ENCODE results near the gene ZHX3. TPM values are rescaled to one million over a fixed set of nuclear protein-coding genes. Genes with fewer than 3 reads are reported as not detected.

ZHX3 gene
- total RNA-seq, 1 donor from 2014 or later: 16.3 TPM

DNA sequence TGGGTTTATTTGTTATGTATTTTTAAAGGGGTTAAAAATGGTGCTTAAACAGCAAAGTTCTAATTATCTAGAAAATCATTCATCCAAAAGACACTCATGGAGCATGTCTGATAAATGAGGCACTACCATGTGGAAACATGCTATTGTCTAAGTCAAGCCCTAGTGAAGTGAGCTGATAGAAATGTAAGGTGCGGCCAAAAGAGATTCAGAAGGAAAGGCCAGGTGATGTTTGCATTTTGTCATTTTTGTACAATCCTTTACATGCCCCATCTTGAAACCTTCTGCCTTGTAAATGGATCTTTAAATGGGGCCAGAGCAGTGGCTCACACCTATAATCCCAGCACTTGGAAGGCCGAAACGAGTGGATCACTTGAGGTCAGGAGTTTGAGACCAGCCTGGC, 102.9 kb downstream of the ZHX3 start:
- H3K27me3 Mint-ChIP-seq: no peaks in the 10 kb centered on the region
- TF ChIP-seq, protein P1, sequence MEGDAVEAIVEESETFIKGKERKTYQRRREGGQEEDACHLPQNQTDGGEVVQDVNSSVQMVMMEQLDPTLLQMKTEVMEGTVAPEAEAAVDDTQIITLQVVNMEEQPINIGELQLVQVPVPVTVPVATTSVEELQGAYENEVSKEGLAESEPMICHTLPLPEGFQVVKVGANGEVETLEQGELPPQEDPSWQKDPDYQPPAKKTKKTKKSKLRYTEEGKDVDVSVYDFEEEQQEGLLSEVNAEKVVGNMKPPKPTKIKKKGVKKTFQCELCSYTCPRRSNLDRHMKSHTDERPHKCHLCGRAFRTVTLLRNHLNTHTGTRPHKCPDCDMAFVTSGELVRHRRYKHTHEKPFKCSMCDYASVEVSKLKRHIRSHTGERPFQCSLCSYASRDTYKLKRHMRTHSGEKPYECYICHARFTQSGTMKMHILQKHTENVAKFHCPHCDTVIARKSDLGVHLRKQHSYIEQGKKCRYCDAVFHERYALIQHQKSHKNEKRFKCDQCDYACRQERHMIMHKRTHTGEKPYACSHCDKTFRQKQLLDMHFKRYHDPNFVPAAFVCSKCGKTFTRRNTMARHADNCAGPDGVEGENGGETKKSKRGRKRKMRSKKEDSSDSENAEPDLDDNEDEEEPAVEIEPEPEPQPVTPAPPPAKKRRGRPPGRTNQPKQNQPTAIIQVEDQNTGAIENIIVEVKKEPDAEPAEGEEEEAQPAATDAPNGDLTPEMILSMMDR (conservative IDR thresholded peaks at IDR 0.05): no peak
- H3K4me1 Mint-ChIP-seq (ENCODE audit: unreplicated experiment): peaks cover 14% of the 10 kb centered on the region
- no peak overlapping the region for H3K4me3 Mint-ChIP-seq
- no peaks in the 10 kb centered on the region for H3K9me3 Mint-ChIP-seq
- DNase-seq (ENCODE audit: extremely low spot score, unreplicated experiment): no peak
- H3K36me3 Mint-ChIP-seq: no peaks in the 10 kb centered on the region
- H3K27ac Mint-ChIP-seq: no peak overlapping the region

DNA sequence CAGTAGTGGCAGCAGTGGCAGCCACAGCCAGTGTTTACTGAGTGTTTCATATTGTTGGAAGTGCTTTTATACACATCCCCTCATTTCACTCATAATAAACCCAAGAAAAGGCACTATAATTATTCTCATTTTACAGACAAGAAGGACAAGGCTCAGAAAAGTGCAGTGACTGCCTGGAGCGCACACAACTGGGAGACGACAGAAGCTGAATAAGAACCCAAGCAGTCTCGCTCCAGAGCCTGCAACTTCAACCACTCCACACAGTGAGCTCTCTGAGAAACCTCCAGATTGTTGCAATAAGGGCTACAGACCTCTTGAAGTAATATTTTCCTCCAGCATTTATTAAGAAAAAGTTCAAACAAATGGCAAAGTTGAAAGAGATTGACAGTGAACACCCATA, 103.3 kb downstream of the ZHX3 start:
- no peaks in the 10 kb centered on the region for H3K27me3 Mint-ChIP-seq
- TF ChIP-seq, protein P1 (conservative IDR thresholded peaks at IDR 0.05): no peak
- H3K4me1 Mint-ChIP-seq (ENCODE audit: unreplicated experiment): peaks cover 14% of the 10 kb centered on the region
- no peak overlapping the region for H3K27ac Mint-ChIP-seq
- no peak for DNase-seq (ENCODE audit: extremely low spot score, unreplicated experiment)
- H3K9me3 Mint-ChIP-seq: no peaks in the 10 kb centered on the region
- H3K36me3 Mint-ChIP-seq: no peaks in the 10 kb centered on the region
- H3K4me3 Mint-ChIP-seq: no peak overlapping the region

DNA sequence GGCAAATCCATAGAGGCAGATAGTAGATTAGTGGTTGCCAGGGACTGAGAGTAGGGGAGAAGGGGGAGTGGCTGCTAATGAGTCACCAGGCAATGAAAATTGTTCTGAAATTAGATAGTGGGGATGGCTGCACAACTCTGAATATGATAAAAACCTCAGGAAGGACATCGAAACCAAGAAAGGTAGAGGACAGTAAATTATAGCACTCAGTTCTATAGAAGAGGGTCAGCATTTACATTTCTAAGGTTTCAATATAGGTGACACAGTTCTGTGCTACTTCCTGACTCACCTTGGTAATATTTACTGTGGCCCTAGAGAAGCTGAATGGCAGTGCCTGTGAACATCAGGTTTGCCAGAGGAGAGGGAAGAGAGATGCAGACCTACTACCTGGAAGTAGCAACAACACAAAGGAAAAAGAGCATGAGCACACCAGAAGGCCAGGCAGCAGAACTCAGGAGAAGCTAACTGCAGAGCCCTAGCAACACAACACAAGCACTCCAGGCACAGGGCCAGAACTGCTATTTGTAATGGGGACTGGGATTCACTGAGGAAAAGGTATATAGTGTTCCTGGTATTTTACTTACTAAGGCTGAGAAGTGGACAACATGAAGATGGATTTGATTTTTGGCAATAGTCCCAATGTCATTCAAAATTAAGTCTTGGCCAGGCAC, 104.2 kb downstream of the ZHX3 start:
- no peaks in the 10 kb centered on the region for H3K27me3 Mint-ChIP-seq
- H3K4me3 Mint-ChIP-seq: no peak overlapping the region
- H3K4me1 Mint-ChIP-seq (ENCODE audit: unreplicated experiment): peaks cover 14% of the 10 kb centered on the region
- no peak for DNase-seq (ENCODE audit: extremely low spot score, unreplicated experiment)
- TF ChIP-seq, protein P1 (conservative IDR thresholded peaks at IDR 0.05): no peak
- H3K27ac Mint-ChIP-seq: no peak overlapping the region
- no peaks in the 10 kb centered on the region for H3K9me3 Mint-ChIP-seq
- H3K36me3 Mint-ChIP-seq: no peaks in the 10 kb centered on the region

DNA sequence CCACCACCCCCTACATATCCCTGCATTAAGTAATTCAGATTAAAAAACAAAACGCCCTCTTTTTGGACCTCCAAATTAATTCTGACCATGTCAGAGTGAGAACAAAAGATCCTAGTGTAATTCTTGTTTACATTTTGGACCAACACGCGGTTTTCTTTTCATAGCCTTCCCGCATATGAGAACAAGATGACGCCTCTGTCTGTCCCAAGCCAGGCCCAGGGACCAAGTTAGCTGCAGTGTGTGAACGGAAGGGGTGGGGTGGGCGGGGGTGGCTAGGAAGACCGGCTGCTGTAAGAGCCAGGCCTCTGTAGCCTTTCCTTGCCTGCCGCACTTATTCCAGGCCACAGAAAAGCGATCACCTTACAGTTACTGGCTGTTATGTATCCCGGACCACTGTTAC, 112.2 kb downstream of the ZHX3 start:
- Mint-ChIP-seq H3K27me3 (no peaks in the 10 kb centered on the region), H3K36me3 (peaks cover 14% of the 10 kb centered on the region), H3K27ac (no peak overlapping the region), H3K4me1 (ENCODE audit: unreplicated experiment) (no peaks in the 10 kb centered on the region), H3K4me3 (no peak overlapping the region), H3K9me3 (peaks cover 7% of the 10 kb centered on the region)
- DNase-seq (ENCODE audit: extremely low spot score, unreplicated experiment): no peak
- TF ChIP-seq, protein P1 (conservative IDR thresholded peaks at IDR 0.05): no peak

DNA sequence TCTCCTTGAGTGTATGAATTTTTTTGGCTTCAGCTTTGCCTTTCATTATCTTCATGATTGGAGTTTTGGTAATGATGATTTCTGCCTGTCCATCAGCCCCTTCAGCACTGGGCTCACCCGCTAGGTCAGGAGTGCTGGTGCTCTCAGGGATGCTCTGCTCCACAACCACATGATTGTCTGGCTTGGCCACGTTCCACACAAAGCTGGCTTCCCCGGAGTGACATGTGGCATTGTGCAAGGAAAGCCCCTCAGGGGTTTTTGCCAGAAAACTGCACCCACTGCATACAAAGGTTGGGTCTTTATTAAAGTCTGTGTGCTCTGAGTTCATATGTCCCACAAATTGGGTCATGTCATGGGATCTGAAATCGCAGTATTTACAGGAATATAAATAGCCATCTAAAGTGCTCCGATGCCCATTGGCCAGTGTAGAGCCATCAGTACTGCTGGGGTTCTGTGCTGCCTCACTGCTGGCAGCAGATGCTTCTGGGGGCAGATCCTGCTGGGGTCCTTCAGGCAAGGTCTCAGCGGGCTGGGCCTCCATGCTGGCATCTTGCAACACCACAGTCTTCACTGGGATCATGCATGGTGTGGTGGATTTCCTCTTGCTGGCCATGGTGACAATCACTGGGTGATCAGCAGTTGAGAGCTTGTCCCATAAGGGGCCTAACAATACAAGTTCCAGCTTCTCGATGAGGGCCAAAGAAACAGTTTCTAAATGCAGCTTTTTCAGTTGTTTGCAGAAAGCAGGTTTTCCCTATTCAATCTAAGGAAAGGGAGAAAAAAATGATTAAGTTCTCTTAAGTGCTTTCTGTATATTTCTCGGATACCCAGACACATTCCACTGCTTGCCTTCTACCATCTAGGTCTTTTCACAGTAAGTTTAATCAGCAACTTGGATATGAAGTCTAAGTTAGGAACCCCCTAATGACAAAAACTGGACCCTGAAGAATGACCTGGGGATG, 112.9 kb downstream of the ZHX3 start:
- peaks cover 10% of the 10 kb centered on the region for H3K9me3 Mint-ChIP-seq
- no peaks in the 10 kb centered on the region for H3K27me3 Mint-ChIP-seq
- TF ChIP-seq, protein P1 (conservative IDR thresholded peaks at IDR 0.05): no peak
- no peaks in the 10 kb centered on the region for H3K4me1 Mint-ChIP-seq (ENCODE audit: unreplicated experiment)
- no peak for DNase-seq (ENCODE audit: extremely low spot score, unreplicated experiment)
- no peak overlapping the region for H3K4me3 Mint-ChIP-seq
- H3K27ac Mint-ChIP-seq: no peak overlapping the region
- peaks cover 14% of the 10 kb centered on the region for H3K36me3 Mint-ChIP-seq

All from type B pancreatic cell (in vitro differentiated cells).